Neural cell (in vitro differentiated cells): ENCODE measurements around the gene LIME1. TPM values are rescaled to one million over a fixed set of nuclear protein-coding genes. Genes with fewer than 3 reads are reported as not detected.

ENCODE experiments used
- H2AFZ ChIP-seq: fragments of 200-600, 300-800 bp; sonication (generic), shearing (Covaris generic); 2 replicates; pipeline ENCODE4 v1.6.0; 2014; ENCODE audit warnings: low read depth, mild to moderate bottlenecking, antibody characterized with exemption, low read length, moderate library complexity
- H3F3A ChIP-seq: fragments of 200-600 bp; shearing (Covaris generic); 2 replicates; pipeline ENCODE4 v1.6.1; 2016; ENCODE audit warnings: mild to moderate bottlenecking, moderate library complexity, mixed read lengths, antibody characterized with exemption, low read length; ENCODE audit not compliant: insufficient read depth, poor library complexity, severe bottlenecking
- H3K27ac ChIP-seq: fragments of 200-600, 300-800 bp; sonication (generic), shearing (Covaris generic); 2 replicates; pipeline ENCODE4 v1.5.1; 2014; ENCODE audit warnings: mild to moderate bottlenecking, low read length, moderate library complexity
- H3K27me3 ChIP-seq: fragments of 300-800, 200-600 bp; sonication (generic), shearing (Covaris generic); 2 replicates; pipeline ENCODE4 v1.6.0; 2014; ENCODE audit warnings: mild to moderate bottlenecking, low read depth, low read length, moderate library complexity; ENCODE audit not compliant: insufficient read depth
- H3K36me3 ChIP-seq: fragments of 300-800, 200-600 bp; sonication (generic), shearing (Covaris generic); 2 replicates; pipeline ENCODE4 v1.5.1; 2014; ENCODE audit warnings: mild to moderate bottlenecking, antibody characterized with exemption, low read length, moderate library complexity; ENCODE audit not compliant: insufficient read depth
- H3K4me2 ChIP-seq: fragments of 300-800, 200-600 bp; sonication (generic), shearing (Covaris generic); 2 replicates; pipeline ENCODE4 v1.6.0; 2014; ENCODE audit warnings: mild to moderate bottlenecking, low read length
- H3K4me3 ChIP-seq: fragments of 300-800, 200-600 bp; sonication (generic), shearing (Covaris generic); 2 replicates; pipeline ENCODE4 v1.5.1; 2014; ENCODE audit warnings: mild to moderate bottlenecking, low read length, moderate library complexity
- H3K79me2 ChIP-seq: fragments of 200-600 bp; shearing (Covaris generic); replicated peaks from 2 replicates; pipeline ENCODE4 v1.6.0; 2014; ENCODE audit warnings: mild to moderate bottlenecking, low read length, moderate library complexity; ENCODE audit not compliant: insufficient read depth
- H3K9ac ChIP-seq: fragments of 300-800, 200-600 bp; sonication (generic), shearing (Covaris generic); 2 replicates; pipeline ENCODE4 v1.6.1; 2016; ENCODE audit warnings: mild to moderate bottlenecking, low read length, mixed read lengths
- H3K9me2 ChIP-seq: fragments of 200-600 bp; shearing (Covaris generic); 2 replicates; pipeline ENCODE4 v1.6.1; 2016; ENCODE audit warnings: mild to moderate bottlenecking, low read length, mixed read lengths; ENCODE audit not compliant: insufficient read depth
- H3K9me3 ChIP-seq: fragments of 200-600, 300-800 bp; sonication (generic), shearing (Covaris generic); 2 replicates; pipeline ENCODE4 v1.6.1; 2016; ENCODE audit warnings: mild to moderate bottlenecking, mixed run types, low read length, moderate library complexity, mixed read lengths
- H4K20me1 ChIP-seq: fragments of 200-600 bp; shearing (Covaris generic); 2 replicates; pipeline ENCODE4 v1.6.1; 2016; ENCODE audit warnings: mild to moderate bottlenecking, mixed run types; ENCODE audit not compliant: insufficient read depth
- CTCF ChIP-seq: fragments of 450-650 bp; IDR thresholded peaks from 2 replicates; pipeline ENCODE4 v1.5.1; 2014; ENCODE audit warnings: antibody characterized with exemption, mild to moderate bottlenecking, moderate library complexity; ENCODE audit not compliant: poor library complexity, severe bottlenecking
- EP300 ChIP-seq: fragments of 450-650 bp; conservative IDR thresholded peaks from 2 replicates; pipeline ENCODE4 v1.6.1; 2014; ENCODE audit warnings: antibody characterized with exemption, mild to moderate bottlenecking, moderate library complexity; ENCODE audit not compliant: poor library complexity, severe bottlenecking
- EZH2 ChIP-seq: fragments of 200-600, 300-800 bp; shearing (Covaris generic), sonication (generic); IDR thresholded peaks from 2 replicates; pipeline ENCODE4 v1.6.1; 2014; ENCODE audit warnings: antibody characterized with exemption, low read length, borderline replicate concordance, mild to moderate bottlenecking; ENCODE audit not compliant: insufficient read depth, poor library complexity, severe bottlenecking
- MXI1 ChIP-seq: fragments of 450-650 bp; conservative IDR thresholded peaks from 2 replicates; pipeline ENCODE4 v1.6.1; 2014; ENCODE audit warnings: antibody characterized with exemption, mild to moderate bottlenecking; ENCODE audit not compliant: poor library complexity, severe bottlenecking
- POLR2AphosphoS5 ChIP-seq: IDR thresholded peaks from 2 replicates; pipeline ENCODE4 v1.6.1; 2012
- RAD21 ChIP-seq: fragments of 450-650 bp; conservative IDR thresholded peaks from 2 replicates; pipeline ENCODE4 v1.6.1; 2014; ENCODE audit warnings: antibody characterized with exemption, mild to moderate bottlenecking, moderate library complexity
- REST ChIP-seq: IDR thresholded peaks from 2 replicates; pipeline ENCODE4 v1.6.1; 2012; ENCODE audit warnings: borderline replicate concordance
- SMC3 ChIP-seq: fragments of 450-650 bp; conservative IDR thresholded peaks from 2 replicates; pipeline ENCODE4 v1.6.1; 2014; ENCODE audit warnings: antibody characterized with exemption, mild to moderate bottlenecking, moderate library complexity; ENCODE audit not compliant: poor library complexity
- TAF1 ChIP-seq: IDR thresholded peaks from 2 replicates; pipeline ENCODE4 v1.6.1; 2012; ENCODE audit warnings: low read depth
- polyA plus RNA-seq: library from polyadenylated mRNA; depleted of rRNA; stranded (reverse); fragments of >200 nt; gene quantifications from 2 replicates; pipeline ENCODE4 v1.2.3, GENCODE V29; 2014

Gene LIME1
- polyA plus RNA-seq, 1 donor from 2014 or later, result 65.2 TPM

GRCh38 chr20:63753381-63753780 is 16.9 kb downstream of the LIME1 start:
- H2AFZ ChIP-seq, result no peak overlapping the region

DNA sequence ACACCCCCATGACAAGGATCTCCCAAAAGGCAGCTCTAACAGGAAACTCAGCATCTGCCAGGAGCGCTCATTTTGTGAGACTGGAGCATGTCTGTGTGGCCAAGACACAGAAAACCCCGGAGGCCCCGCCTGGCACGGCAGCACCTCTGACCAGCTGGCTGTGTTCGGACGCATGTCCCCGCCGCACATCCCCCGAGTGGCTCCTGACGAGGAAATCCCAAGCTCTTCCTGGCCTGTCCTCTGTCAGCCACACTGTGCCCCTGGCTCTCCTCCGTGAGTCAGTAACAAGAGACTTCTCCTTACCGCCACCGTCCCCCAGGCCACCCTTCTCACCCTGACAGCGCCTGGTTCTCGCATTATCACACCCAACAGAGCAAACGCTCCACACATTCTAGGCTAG is 17.5 kb downstream of the LIME1 start:
- H3K4me2 ChIP-seq, result no peak overlapping the region
- H3K9me3 ChIP-seq, result no peaks in the 10 kb centered on the region
- no peaks in the 10 kb centered on the region for H3K36me3 ChIP-seq
- H3K9ac ChIP-seq, result no peak overlapping the region
- H3K27ac ChIP-seq, result no peak overlapping the region
- H3K27me3 ChIP-seq, result no peaks in the 10 kb centered on the region
- H2AFZ ChIP-seq, result no peak overlapping the region
- no peaks in the 10 kb centered on the region for H3K79me2 ChIP-seq
- H4K20me1 ChIP-seq, result no peaks in the 10 kb centered on the region
- no peak overlapping the region for H3K4me3 ChIP-seq
- H3F3A ChIP-seq, result no peaks in the 10 kb centered on the region
- TF ChIP-seq MXI1 (no peak), EP300 (no peak), CTCF (no peak), EZH2 (no peak), POLR2AphosphoS5 (no peak)
- no peaks in the 10 kb centered on the region for H3K9me2 ChIP-seq

More at GRCh38 chr20:63753381-63753780, 16.9 kb downstream of the LIME1 start:
- Histone ChIP-seq H3K79me2 (no peaks in the 10 kb centered on the region), H4K20me1 (no peaks in the 10 kb centered on the region), H3K4me2 (no peak overlapping the region), H3K36me3 (no peaks in the 10 kb centered on the region), H3F3A (no peaks in the 10 kb centered on the region), H3K9me2 (no peaks in the 10 kb centered on the region), H3K4me3 (no peak overlapping the region), H3K9me3 (no peaks in the 10 kb centered on the region), H3K27ac (no peak overlapping the region), H3K27me3 (no peaks in the 10 kb centered on the region), H3K9ac (no peak overlapping the region)
- TF ChIP-seq MXI1 (no peak), EP300 (no peak), CTCF (no peak)

DNA sequence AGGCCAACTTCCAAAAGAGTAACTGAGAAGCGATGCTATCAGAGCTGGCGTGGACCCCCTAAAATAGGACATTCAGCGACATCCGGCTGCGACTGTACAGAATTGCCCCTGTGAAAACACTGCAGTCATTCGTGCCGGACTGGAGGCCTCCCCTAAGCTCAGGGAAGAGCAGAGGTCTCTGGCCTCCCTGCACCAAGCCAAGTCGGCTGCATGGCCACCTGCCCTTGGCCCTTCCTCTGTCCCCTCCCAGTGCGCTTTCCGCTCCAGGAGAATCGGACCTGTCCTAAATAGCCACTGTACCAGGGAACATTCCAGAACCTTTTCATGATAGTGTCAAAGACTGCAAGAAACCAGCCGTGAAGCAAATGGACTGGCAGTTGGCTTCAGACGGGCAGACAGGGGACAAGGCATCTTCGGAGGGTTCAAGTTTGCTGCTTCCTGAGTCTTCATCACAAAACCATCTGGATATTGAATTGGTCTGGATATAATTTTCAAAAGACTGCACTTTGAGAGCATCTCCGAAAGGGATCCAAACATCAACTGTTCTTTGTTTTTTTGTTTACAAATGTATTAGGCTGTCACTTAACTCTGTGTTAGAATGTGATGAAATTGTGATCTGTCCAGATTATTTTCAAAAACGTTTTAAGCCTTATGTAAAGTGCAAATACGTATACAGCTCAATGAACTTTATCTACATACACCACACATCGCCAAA is 19.6 kb downstream of the LIME1 start:
- Histone ChIP-seq H3K4me2 (no peak overlapping the region), H3K27me3 (no peaks in the 10 kb centered on the region), H3F3A (no peaks in the 10 kb centered on the region), H2AFZ (no peak overlapping the region), H3K4me3 (no peak overlapping the region), H3K79me2 (no peaks in the 10 kb centered on the region), H3K27ac (no peak overlapping the region), H3K36me3 (no peaks in the 10 kb centered on the region), H3K9ac (no peak overlapping the region), H3K9me2 (no peaks in the 10 kb centered on the region), H3K9me3 (no peaks in the 10 kb centered on the region), H4K20me1 (no peaks in the 10 kb centered on the region)
- TF ChIP-seq RAD21 (no peak), MXI1 (no peak), POLR2AphosphoS5 (no peak), EP300 (no peak), EZH2 (no peak), TAF1 (no peak), SMC3 (no peak), CTCF (no peak), REST (no peak)
